HG03025 (cell line): ENCODE measurements around the gene TRIM13.
A peak's percentile ranks its signal among the peaks of the same experiment; 100 is the strongest.

Experiments
- ATAC-seq: cut with Tn5 transposase; IDR thresholded peaks from one replicate; pipeline ENCODE4 v1.9.1; 2021; ENCODE audit warnings: mild to moderate bottlenecking, moderate library complexity; ENCODE audit not compliant: unreplicated experiment, low FRiP score

TRIM13 gene

DNA sequence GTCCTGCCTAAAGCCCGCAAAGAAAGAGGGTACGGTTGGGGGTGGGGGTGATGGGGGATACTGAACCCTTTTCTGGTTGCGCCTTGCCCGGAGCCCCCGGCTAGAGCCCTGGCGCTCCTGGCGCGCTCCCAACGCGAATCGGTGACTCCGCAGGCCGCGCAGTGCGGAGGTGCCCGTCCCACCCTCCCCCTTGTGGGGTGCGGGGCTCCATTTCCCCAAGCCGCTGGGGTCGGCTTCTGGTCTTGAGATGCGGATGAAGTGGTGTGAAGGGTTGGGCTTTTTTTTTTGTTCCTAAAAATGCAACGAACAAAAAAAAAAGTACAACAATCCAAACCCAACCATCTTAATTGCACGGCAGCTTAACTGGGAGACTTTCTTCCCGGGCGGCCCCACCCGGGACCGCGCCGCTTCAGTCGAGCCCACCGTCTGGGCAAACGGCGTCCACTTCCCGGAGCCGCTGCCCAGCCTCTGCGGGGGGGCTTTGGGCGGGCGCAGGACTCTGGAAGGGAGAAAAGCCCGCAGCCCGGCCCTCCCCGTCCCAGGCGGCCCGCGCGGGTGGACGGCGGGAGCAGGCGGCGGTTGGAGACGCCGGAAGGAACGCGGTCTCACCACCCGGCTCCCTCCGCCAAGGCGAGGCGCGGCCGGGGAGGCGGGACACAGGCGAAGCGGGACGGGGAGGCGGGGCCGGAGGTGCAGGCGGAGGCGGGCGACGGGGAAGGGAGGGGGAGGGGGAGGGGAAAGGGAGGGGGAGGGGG lies 504 bp upstream of the TRIM13 start:
- ATAC-seq: peak; percentile 47

GRCh38 chr13:49997955-49998354 lies 1.1 kb downstream of the TRIM13 start:
- ATAC-seq: no peak

DNA sequence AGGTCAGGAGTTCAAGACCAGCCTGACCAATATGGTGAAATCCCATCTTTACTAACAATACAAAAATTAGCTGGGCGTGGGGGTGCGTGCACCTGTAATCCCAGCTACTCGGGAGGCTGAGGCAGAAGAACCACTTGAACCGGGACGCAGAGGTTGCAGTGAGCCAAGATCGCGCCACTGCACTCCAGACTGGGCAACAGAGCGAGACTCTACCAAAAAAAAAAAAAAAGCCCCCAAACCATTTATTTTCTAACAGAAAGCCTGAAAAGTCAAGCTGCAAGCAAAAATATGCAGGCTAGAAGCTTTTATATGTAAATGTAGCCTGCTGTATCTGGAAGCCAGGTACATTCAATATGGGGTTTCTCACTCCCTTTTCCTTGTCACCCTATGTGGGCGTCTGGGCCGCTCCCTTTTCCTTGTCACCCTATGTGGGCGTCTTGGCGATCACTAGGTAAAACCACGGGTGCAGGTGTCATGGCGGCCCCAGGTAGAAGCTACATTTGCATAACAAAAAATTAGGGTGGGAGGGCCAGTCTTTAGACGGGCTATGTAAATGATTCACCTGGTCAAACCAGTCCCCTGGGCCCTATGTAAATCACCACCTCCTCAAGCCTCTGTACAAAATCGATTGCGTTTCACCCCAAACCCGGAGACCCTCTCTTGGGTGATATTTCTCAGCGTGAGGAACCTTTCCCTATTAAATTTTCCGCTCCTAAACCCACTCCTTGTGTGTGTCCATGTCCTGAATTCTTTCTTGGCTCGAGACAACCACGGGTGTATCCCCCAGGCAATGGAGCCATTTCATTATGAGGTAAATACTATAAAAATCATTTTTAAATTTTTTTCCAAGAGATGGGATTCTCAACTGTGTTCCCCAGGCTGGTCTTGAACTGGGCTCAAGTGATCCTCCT lies 2.1 kb downstream of the TRIM13 start:
- no peak for ATAC-seq

GRCh38 chr13:50001287-50001686 lies 4.4 kb downstream of the TRIM13 start:
- no peak for ATAC-seq

GRCh38 chr13:50006426-50007135 lies 9.7 kb downstream of the TRIM13 start:
- no peak for ATAC-seq

DNA sequence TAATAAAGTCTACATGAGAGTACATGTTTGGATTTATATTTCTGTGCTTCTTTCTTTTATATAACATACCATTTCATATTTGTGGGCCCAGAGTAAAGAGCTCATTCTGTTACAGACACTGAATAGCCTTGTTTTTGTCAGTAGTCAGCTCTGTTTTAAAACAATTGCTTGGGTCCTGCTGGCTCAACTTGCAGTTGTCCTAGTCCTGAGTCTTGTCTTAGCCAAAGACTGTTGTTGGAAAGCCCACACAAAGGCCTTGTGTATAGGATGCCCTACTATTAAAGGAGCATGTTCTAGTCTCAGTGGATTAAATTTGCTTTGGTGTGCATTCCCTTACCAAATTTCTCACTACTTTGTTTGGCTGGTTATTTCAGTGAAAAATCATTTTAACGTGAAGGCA lies 14.6 kb downstream of the TRIM13 start:
- ATAC-seq: no peak

DNA sequence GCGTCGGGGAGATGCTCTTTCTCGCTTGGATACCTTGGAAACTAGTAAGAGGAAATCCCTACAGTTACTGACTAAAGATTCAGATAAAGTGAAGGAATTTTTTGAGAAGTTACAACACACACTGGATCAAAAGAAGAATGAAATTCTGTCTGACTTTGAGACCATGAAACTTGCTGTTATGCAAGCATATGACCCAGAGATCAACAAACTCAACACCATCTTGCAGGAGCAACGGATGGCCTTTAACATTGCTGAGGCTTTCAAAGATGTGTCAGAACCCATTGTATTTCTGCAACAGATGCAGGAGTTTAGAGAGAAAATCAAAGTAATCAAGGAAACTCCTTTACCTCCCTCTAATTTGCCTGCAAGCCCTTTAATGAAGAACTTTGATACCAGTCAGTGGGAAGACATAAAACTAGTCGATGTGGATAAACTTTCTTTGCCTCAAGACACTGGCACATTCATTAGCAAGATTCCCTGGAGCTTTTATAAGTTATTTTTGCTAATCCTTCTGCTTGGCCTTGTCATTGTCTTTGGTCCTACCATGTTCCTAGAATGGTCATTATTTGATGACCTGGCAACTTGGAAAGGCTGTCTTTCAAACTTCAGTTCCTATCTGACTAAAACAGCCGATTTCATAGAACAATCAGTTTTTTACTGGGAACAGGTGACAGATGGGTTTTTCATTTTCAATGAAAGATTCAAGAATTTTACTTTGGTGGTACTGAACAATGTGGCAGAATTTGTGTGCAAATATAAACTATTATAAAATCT lies 15.7 kb downstream of the TRIM13 start:
- no peak for ATAC-seq

GRCh38 chr13:50014386-50014785 lies 17.5 kb downstream of the TRIM13 start:
- no peak for ATAC-seq

DNA sequence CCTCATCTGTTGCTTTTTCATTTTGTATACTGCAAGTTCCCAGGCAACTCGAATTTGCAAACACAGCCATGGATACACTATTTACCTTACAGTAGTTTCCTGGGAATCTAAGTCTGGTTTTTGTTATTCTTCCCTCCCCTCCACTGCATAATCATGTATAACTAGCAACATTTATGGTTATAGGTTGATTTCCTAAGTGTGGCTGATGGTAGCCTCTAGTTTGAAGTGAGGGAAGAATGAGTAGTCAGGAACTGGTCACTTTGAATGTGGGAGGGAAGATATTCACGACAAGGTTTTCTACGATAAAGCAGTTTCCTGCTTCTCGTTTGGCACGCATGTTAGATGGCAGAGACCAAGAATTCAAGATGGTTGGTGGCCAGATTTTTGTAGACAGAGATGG lies 18.4 kb downstream of the TRIM13 start, which contains the start of gene KCNRG:
KCNRG (plus strand) TSS at position 187 of the 400 bp plus-strand sequence; CDS start at position 237, 50 bp downstream.
- no peak for ATAC-seq

- ATAC-seq: no peak
Measured at GRCh38 chr13:50015750-50016149, 18.9 kb downstream of the TRIM13 start.

DNA sequence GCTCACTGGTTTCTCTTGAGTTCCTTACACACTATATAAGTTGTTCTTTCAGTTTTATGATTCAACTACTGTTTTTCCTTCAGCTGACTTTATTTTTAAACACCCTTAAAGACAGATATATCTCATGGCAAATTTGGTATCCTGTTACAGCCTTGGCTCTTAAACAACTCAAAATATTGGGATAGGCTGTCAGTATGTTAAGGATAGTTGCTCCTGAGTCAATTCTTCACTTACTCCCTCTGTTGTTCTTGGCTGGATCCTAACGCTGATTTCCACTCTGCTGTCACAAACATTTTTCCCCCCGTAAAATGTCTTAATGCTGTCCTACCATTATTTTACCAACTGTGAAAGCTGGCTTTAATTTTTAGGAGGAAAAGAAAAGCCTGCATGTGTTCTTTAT lies 19.6 kb downstream of the TRIM13 start:
- ATAC-seq: no peak

GRCh38 chr13:50017819-50018218 lies 21.0 kb downstream of the TRIM13 start:
- ATAC-seq: no peak

- ATAC-seq: no peak
Measured at GRCh38 chr13:50025436-50025835, 28.6 kb downstream of the TRIM13 start.

DNA sequence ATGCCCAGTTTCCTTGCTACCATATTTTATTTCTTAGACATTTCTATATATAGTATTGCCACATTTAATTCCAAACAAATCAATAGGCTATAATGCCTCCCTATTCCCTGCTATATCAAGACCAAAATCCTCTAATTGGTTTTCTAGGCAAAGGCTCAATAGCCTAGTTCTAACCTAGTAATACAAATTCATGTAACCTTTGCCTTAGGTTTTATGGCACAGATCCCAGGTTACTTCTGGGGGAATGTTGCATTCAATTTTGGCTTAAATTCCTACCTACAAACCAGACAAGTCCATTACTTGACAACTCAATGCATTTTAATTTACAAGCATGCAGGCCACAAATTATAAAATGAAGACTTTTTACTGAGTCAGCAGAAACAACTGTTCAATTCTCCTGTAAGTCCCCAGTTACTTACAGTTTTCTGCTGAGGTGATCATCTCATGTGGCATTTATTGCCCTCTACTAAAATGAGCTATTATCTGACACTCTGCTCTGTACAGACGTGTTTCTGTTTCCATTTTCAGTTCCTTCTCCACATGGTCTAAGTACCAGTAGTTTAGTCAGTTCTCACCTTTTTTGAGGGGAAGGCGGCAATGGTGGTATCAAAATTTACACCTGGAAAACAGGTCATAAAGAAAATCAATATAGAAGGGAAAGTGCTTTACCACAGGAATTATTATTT lies 30.1 kb downstream of the TRIM13 start:
- peak; percentile 97 for ATAC-seq

DNA sequence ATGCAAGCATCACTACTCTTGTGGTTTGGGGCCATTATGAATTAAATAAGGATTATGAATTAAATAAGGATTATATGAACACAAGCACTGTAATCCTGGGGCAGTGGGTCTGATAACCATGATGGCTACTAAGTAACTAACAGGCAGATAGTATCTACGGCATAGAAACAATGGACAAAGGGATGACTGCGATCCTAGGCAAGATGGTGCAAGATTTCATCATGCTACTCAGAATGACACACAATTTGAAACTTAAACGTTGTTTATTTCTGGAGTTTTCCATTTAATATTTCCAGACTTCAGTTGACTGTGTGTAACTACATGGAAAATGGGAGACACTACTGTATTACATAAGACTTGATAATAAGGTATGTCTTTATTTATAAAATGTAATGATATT lies 33.5 kb downstream of the TRIM13 start:
- no peak for ATAC-seq

GRCh38 chr13:50033725-50034124 lies 36.9 kb downstream of the TRIM13 start:
- no peak for ATAC-seq

DNA sequence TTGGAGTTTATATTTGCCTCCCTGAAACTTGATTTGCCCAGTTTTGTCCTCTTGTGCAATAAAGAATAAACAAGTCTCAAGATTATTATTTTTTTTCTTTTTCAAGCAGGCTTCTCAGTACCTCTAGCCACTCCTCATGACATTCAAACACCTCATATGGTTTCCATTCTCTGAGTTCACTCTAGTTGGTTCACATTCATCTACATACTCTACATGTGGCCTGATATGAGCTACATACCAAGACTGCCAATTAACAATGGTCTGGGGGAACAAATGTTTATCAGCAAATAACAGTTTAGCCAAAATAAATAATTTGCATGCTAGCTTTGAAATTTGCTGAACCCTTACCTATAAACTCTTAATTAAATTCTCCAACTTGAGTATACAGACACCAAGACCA lies 40.9 kb downstream of the TRIM13 start:
- ATAC-seq: no peak

DNA sequence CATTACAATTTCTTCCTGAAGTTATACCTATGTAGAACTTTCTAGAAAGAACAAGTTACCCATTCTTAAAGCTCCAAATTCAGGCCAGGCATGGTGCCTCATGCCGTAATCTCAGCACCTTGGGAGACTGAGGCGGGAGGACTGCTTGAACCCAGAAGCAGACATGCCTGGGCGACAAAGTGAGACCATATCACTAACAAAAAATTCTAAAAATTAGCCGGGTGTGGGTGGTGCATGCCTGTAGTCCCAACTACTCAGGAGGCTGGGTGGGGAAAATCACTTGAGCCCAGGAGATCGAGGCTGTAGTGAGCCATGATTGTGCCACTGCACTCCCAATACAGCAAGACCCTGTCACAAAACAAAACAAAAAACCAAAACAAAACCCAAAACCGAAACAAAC lies 41.4 kb downstream of the TRIM13 start:
- no peak for ATAC-seq

- ATAC-seq: no peak
Measured at GRCh38 chr13:50052478-50052877, 55.6 kb downstream of the TRIM13 start.

DNA sequence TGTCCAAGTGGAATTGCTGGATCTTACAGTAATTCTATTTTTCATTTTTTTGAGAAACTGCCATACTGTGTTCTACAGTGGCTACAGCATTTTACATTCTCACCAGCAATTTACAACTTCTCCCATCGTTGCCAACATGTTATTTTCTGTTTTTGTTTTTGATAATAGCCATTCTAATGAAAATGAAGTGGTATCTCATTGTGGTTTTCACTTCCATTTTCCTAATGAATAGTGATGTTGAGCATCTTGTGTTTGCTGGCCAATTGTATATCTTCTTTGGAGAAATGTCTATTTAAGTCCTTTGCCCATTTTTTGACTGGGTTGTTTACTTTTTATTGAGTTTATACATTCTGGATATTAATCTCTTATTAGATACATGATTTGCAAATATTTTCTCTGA lies 57.0 kb downstream of the TRIM13 start:
- ATAC-seq: no peak
